GM12878 (cell line): Measurements from ENCODE around the gene CELF2.

Source experiments
- CTCF ChIP-seq, 3 experiments: IDR thresholded peaks in 2 of 3; conservative IDR thresholded peaks in 1 of 3; 2 replicates each; pipeline ENCODE4 v1.5.1; 2011; ENCODE audit warnings: low read depth in 3 of 3, low read length in 3 of 3, mild to moderate bottlenecking in 3 of 3, control low read depth in 2 of 3, moderate library complexity in 2 of 3, inconsistent platforms in 1 of 3, mixed read lengths in 1 of 3; ENCODE audit not compliant: control insufficient read depth in 2 of 3, insufficient read depth in 1 of 3; ENCODE audit errors: extremely low read depth in 1 of 3
- E4F1 ChIP-seq: fragments of 450-650 bp; IDR thresholded peaks from 2 replicates; pipeline ENCODE4 v1.6.1; 2018; ENCODE audit warnings: borderline replicate concordance, mild to moderate bottlenecking; ENCODE audit not compliant: partially characterized antibody
- USF2 ChIP-seq: IDR thresholded peaks from 2 replicates; pipeline ENCODE4 v1.6.1; 2011; ENCODE audit warnings: low read depth, low read length, improper control_type of control experiment, borderline replicate concordance

GRCh38 chr10:11250304-11250703 is 232.6 kb downstream of the CELF2 start:
- TF ChIP-seq CTCF (IDR thresholded peaks at IDR 0.05 in 2 of 3, conservative IDR thresholded peaks at IDR 0.05 in 1 of 3; ENCODE audit: control insufficient read depth in 2 of 3, extremely low read depth in 1 of 3, insufficient read depth in 1 of 3, low read depth in 3 of 3, low read length in 3 of 3) (no peak), USF2 (no peak), E4F1 (no peak)
